Inflammatory macrophage (primary cell): ENCODE data around the gene EZH1.

Experiments
- DNase-seq, 2 donors: peaks; one replicate each; pipeline ENCODE4 v3.0.0-alpha.2; 2020 to 2022
- total RNA-seq, 18 experiments: gene quantifications; one replicate each; lab custom pipeline; 2026; ENCODE audit warnings: mixed read lengths in 6 of 18, inconsistent platforms in 2 of 18; lab: John Stamatoyannopoulos, UW

Gene EZH1
- 11.2 to 45.4 (median 29.2) reads per million in 18 experiments for total RNA-seq

GRCh38 chr17:42744806-42745617 lies at the start of gene EZH1:
TSS of gene EZH1 (minus strand) at chr17:42745040. CDS start at chr17:42728941, 16,099 bp downstream.
- DNase-seq, result peak; percentile 90 to 91

GRCh38 chr17:42792545-42792944 lies 47.7 kb upstream of the EZH1 start:
- DNase-seq, result no peak

- no peak for DNase-seq
These were observed 47.1 kb upstream of the EZH1 start for GRCh38 chr17:42791948-42792347.

- DNase-seq, result no peak
These were observed 42.4 kb upstream of the EZH1 start for GRCh38 chr17:42787266-42787665.

GRCh38 chr17:42784811-42785592 lies 40.2 kb upstream of the EZH1 start:
- DNase-seq, result peak; percentile 33 to 68

- DNase-seq, result peak in 1 of 2 donors; percentile 51
These were observed 39.6 kb upstream of the EZH1 start for GRCh38 chr17:42784409-42784808.

GRCh38 chr17:42783791-42784138 lies 38.9 kb upstream of the EZH1 start:
- no peak for DNase-seq

GRCh38 chr17:42783062-42783790 lies 38.4 kb upstream of the EZH1 start:
- no peak for DNase-seq

- DNase-seq, result no peak
These were observed 37.6 kb upstream of the EZH1 start for GRCh38 chr17:42782166-42783061.

GRCh38 chr17:42781639-42782165 lies 36.9 kb upstream of the EZH1 start:
- no peak for DNase-seq

GRCh38 chr17:42780851-42781638 lies 36.2 kb upstream of the EZH1 start:
- no peak for DNase-seq

- DNase-seq, result no peak
These were observed 35.4 kb upstream of the EZH1 start, which contains the start of gene WNK4 for GRCh38 chr17:42779936-42780850. TSS of gene WNK4 (plus strand) at chr17:42780610. CDS start at chr17:42780699, 89 bp downstream.

- DNase-seq, result no peak
These were observed 34.6 kb upstream of the EZH1 start for GRCh38 chr17:42779304-42779935.

GRCh38 chr17:42778570-42778969 lies 33.7 kb upstream of the EZH1 start:
- DNase-seq, result no peak

GRCh38 chr17:42775534-42776098 lies 30.8 kb upstream of the EZH1 start:
- DNase-seq, result peak; percentile 62 to 76

GRCh38 chr17:42774066-42774745 lies 29.4 kb upstream of the EZH1 start:
- no peak for DNase-seq

- peak; percentile 81 to 86 for DNase-seq
These were observed 28.6 kb upstream of the EZH1 start, which contains the start of gene VPS25 for GRCh38 chr17:42773290-42774035. TSS of gene VPS25 (plus strand) at chr17:42773449. CDS start at chr17:42773476, 27 bp downstream.
